Ascending aorta (tissue), 2 donors: Measurements from ENCODE around the gene DNAJB6. TPM values are rescaled to one million over a fixed set of nuclear protein-coding genes. Genes with fewer than 3 reads are reported as not detected.
A peak's percentile ranks its signal among the peaks of the same experiment; 100 is the strongest.

Experiments used
- DNase-seq, 2 donors: peaks; one replicate each; pipeline ENCODE4 v3.0.0-alpha.2; 2019; ENCODE audit warnings: low spot score in 2 of 2
- H3K27ac ChIP-seq, 2 donors: fragments of 200-600 bp; sonication (generic); one replicate each; pipeline ENCODE4 v1.5.1; 2016 to 2017; ENCODE audit warnings: mild to moderate bottlenecking in 1 of 2
- H3K27me3 ChIP-seq: fragments of 200-600 bp; sonication (generic); one replicate; pipeline ENCODE4 v1.5.1; 2017
- H3K36me3 ChIP-seq, 2 donors: fragments of 200-600 bp; sonication (generic); one replicate each; pipeline ENCODE4 v1.5.1; 2016
- H3K4me1 ChIP-seq, 2 donors: fragments of 200-600 bp; sonication (generic); one replicate each; pipeline ENCODE4 v1.5.1; 2016 to 2017; ENCODE audit warnings: mild to moderate bottlenecking in 1 of 2
- H3K4me3 ChIP-seq, 2 donors: fragments of 200-600 bp; sonication (generic); one replicate each; pipeline ENCODE4 v1.5.1; 2016 to 2017; ENCODE audit warnings: mild to moderate bottlenecking in 1 of 2
- H3K9me3 ChIP-seq, 2 donors: fragments of 200-600 bp; sonication (generic); one replicate each; pipeline ENCODE4 v1.5.1; 2016
- intact Hi-C: fragments of 100-400 bp; cut with DNase I; formaldehyde crosslinking; loops from one replicate; pipeline ENCODE4 v1.15.1; 2023
- total RNA-seq: library from RNA; depleted of rRNA; stranded (reverse); fragments of >200 nt; gene quantifications from one replicate; pipeline ENCODE4 v1.1.0, GENCODE V29; 2016
- TF ChIP-seq, protein P1 (sequence below), 3 experiments: fragments of 200-600 bp in 2 of 3; fragments of 450-650 bp in 1 of 3; sonication (generic) in 2 of 3; IDR thresholded peaks; one replicate each; pipeline ENCODE4 v1.5.1; 2016 to 2019; ENCODE audit warnings: antibody characterized with exemption in 3 of 3, mild to moderate bottlenecking in 1 of 3, moderate library complexity in 1 of 3

The DNAJB6 gene
- total RNA-seq, 1 donor from 2014 or later, result 79.1 TPM

GRCh38 chr7:157461573-157462418 is 125.0 kb downstream of the DNAJB6 start:
- Histone ChIP-seq H3K36me3 (no peaks in the 10 kb centered on the region), H3K4me1 (no peaks in the 10 kb centered on the region), H3K27ac (no peak overlapping the region), H3K4me3 (no peak overlapping the region), H3K27me3 (no peaks in the 10 kb centered on the region), H3K9me3 (no peaks in the 10 kb centered on the region)
- peak in 1 of 2 donors; percentile 27 for DNase-seq
- intact Hi-C loops, result no loop called here
- TF ChIP-seq, protein P1, sequence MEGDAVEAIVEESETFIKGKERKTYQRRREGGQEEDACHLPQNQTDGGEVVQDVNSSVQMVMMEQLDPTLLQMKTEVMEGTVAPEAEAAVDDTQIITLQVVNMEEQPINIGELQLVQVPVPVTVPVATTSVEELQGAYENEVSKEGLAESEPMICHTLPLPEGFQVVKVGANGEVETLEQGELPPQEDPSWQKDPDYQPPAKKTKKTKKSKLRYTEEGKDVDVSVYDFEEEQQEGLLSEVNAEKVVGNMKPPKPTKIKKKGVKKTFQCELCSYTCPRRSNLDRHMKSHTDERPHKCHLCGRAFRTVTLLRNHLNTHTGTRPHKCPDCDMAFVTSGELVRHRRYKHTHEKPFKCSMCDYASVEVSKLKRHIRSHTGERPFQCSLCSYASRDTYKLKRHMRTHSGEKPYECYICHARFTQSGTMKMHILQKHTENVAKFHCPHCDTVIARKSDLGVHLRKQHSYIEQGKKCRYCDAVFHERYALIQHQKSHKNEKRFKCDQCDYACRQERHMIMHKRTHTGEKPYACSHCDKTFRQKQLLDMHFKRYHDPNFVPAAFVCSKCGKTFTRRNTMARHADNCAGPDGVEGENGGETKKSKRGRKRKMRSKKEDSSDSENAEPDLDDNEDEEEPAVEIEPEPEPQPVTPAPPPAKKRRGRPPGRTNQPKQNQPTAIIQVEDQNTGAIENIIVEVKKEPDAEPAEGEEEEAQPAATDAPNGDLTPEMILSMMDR (IDR thresholded peaks at IDR 0.05), result no peak

DNA sequence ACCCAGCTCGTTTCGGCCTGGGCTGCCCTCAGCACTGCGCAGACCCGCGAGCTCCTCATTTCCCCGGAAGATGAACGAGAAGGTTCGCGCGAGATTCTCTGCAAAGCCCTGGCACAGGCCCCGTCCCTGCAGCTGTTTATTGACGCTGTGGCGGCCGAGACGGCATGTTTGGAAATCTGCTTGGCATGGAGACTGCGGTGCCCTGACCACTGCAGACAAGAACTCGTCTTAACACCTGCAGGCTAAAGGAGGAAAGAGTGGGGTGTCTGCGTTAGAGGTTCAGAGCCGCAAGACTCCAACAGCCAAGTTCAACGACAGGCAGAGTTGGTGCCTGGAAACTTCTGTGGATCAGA is 125.6 kb downstream of the DNAJB6 start:
- TF ChIP-seq, protein P1 (IDR thresholded peaks at IDR 0.05), result no peak
- Histone ChIP-seq H3K4me1 (no peaks in the 10 kb centered on the region), H3K4me3 (no peak overlapping the region), H3K36me3 (no peaks in the 10 kb centered on the region), H3K9me3 (no peaks in the 10 kb centered on the region), H3K27ac (no peak overlapping the region), H3K27me3 (no peaks in the 10 kb centered on the region)
- intact Hi-C loops, result no loop called here
- DNase-seq, result peak in 1 of 2 donors; percentile 40

- Histone ChIP-seq H3K4me3 (no peak overlapping the region), H3K9me3 (no peaks in the 10 kb centered on the region), H3K27ac (no peak overlapping the region), H3K4me1 (no peaks in the 10 kb centered on the region), H3K36me3 (no peaks in the 10 kb centered on the region), H3K27me3 (no peaks in the 10 kb centered on the region)
- intact Hi-C loops, result no loop called here
- no peak for DNase-seq
- TF ChIP-seq, protein P1 (IDR thresholded peaks at IDR 0.05), result no peak
Measured at GRCh38 chr7:157462840-157463239, 126.0 kb downstream of the DNAJB6 start.

- Histone ChIP-seq H3K9me3 (no peaks in the 10 kb centered on the region), H3K4me3 (no peak overlapping the region), H3K4me1 (no peaks in the 10 kb centered on the region), H3K36me3 (no peaks in the 10 kb centered on the region), H3K27ac (no peak overlapping the region), H3K27me3 (no peaks in the 10 kb centered on the region)
- TF ChIP-seq, protein P1 (IDR thresholded peaks at IDR 0.05), result no peak
- DNase-seq, result peak in 1 of 2 donors; percentile 49
- intact Hi-C loops, result no loop called here
Measured at GRCh38 chr7:157463245-157463644, 126.4 kb downstream of the DNAJB6 start.

DNA sequence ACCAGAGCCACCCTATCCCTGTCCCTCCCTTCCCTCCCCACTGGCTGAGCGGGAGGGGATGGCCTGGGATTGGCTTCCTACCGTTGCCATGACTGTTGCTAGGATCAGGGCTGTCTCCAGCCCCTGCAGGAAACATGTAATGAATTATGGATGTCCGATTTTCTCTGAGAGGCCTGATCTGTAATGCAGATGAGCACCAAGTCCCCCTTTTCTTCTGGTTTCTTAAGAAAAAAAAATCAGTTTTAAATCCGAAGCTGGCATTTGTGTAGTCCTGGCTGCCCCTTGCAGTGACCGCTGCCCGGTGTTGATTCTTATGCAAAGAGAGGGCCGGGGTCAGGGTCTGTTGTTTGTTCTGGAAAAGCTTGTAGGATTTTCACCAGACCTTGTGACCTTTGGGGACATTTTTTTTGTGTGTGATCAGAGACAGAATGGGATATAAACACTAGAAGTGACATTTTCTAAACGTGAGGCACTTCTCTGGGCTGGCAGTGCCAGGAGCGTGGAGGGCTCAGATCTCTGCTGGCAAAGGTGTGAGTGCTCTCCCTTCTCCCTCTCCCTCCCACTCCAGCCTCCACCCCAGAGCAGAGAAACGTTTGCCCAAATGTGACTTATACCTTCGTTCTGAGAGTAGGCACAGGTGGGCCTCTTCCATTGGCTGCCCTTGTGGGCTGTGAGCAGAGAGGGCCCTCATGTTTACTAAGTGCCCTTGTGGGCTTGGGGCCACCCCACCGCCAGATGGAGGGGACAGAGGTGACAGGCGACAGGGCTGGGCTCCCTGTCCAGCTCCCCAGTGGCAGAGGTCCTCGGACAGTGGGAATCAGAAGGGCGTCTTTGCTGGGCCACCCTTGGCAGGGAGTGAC is 127.5 kb downstream of the DNAJB6 start:
- no peaks in the 10 kb centered on the region for H3K4me1 ChIP-seq
- H3K27me3 ChIP-seq, result no peaks in the 10 kb centered on the region
- intact Hi-C loops, result no loop called here
- TF ChIP-seq, protein P1 (IDR thresholded peaks at IDR 0.05), result no peak
- H3K4me3 ChIP-seq, result no peak overlapping the region
- DNase-seq, result no peak
- H3K27ac ChIP-seq, result no peak overlapping the region
- no peaks in the 10 kb centered on the region for H3K9me3 ChIP-seq
- no peaks in the 10 kb centered on the region for H3K36me3 ChIP-seq
